ENCODE results near the gene PTPN2. TPM values are rescaled to one million over a fixed set of nuclear protein-coding genes. Genes with fewer than 3 reads are reported as not detected.

The PTPN2 gene
- total RNA-seq, 4 donors from 2014 or later = 22.9 to 57.6 (median 37.5) TPM

DNA sequence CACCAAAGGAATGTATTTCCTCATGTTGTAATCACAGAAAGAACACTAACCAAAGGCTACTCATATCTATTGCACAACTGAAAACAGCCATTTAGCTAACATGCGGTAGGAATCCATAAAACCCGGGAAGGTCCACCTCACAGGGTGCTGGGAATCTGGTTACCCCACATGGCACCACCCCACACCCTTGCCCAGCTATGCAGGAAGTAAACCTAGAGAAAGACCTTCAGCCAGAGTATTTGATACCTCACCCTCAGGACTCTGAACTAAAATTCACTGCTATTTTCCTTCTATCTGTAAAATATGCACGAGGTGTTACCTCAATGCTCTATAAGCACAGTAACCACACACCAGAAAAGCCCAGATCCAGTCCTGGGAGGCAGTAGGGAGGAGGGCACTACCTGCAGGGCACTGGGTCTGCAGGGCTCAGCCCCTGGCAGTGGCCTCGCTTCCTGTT is 45.8 kb downstream of the PTPN2 start:
- peak; percentile 20 to 22 for DNase-seq
- H3K27me3 ChIP-seq = no peaks in the 10 kb centered on the region
- H3K9me3 ChIP-seq = no peaks in the 10 kb centered on the region
- no peak for TF ChIP-seq POLR2A (IDR thresholded peaks at IDR 0.05)
- TF ChIP-seq, protein P1, sequence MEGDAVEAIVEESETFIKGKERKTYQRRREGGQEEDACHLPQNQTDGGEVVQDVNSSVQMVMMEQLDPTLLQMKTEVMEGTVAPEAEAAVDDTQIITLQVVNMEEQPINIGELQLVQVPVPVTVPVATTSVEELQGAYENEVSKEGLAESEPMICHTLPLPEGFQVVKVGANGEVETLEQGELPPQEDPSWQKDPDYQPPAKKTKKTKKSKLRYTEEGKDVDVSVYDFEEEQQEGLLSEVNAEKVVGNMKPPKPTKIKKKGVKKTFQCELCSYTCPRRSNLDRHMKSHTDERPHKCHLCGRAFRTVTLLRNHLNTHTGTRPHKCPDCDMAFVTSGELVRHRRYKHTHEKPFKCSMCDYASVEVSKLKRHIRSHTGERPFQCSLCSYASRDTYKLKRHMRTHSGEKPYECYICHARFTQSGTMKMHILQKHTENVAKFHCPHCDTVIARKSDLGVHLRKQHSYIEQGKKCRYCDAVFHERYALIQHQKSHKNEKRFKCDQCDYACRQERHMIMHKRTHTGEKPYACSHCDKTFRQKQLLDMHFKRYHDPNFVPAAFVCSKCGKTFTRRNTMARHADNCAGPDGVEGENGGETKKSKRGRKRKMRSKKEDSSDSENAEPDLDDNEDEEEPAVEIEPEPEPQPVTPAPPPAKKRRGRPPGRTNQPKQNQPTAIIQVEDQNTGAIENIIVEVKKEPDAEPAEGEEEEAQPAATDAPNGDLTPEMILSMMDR (IDR thresholded peaks at IDR 0.05) = no peak
- H3K36me3 ChIP-seq = no peaks in the 10 kb centered on the region
- H3K4me3 ChIP-seq = no peak overlapping the region
- intact Hi-C loops (cut with DNase I; ENCODE audit: low total_unique reads) = no loop called here
- no peaks in the 10 kb centered on the region for H3K4me1 ChIP-seq
- peak overlapping the region; percentile 28 to 58 for H3K27ac ChIP-seq

DNA sequence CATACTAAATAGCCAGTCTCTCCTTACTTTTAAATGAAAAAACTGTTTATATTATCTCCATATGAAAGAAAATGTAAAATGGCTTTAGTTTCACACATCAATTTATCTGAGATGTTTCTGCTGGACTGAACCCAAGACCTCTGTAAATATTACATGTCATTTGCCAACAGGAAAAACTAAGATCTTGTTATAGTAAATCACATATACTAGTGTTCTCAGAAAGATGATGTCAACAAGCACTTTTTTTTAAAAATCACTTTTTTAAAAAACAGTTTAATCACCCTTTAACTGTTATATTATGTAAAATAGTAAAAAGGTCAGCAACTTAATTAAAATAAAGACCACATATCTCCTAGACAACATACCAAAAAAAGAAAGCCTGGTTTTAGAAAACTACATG is 46.3 kb downstream of the PTPN2 start:
- Histone ChIP-seq H3K4me3 (no peak overlapping the region), H3K4me1 (no peaks in the 10 kb centered on the region), H3K27ac (peak overlapping the region; percentile 2 to 28), H3K36me3 (no peaks in the 10 kb centered on the region), H3K9me3 (no peaks in the 10 kb centered on the region), H3K27me3 (no peaks in the 10 kb centered on the region)
- DNase-seq = no peak
- intact Hi-C loops (cut with DNase I; ENCODE audit: low total_unique reads) = no loop called here
- TF ChIP-seq, protein P1 (IDR thresholded peaks at IDR 0.05) = no peak
- no peak for TF ChIP-seq POLR2A (IDR thresholded peaks at IDR 0.05)

DNA sequence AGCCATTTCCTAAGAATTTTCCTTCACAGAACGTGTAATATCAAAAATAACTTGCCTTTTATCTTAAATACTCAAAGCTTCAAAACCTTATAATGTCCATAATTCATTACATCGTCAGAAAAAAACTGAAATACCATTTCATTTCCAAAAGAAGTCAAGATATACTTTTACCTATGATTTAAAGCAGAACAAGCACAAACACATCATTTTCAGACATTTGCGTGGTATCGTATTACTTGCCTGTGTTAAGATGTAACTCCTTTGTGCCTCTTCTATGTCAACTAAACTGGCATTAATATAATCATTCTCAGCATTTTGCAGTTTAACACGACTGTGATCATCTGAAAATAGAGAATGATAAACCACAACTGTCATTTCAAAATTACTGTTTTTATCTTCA is 47.5 kb downstream of the PTPN2 start:
- DNase-seq = no peak
- TF ChIP-seq, protein P1 (IDR thresholded peaks at IDR 0.05) = no peak
- Histone ChIP-seq H3K36me3 (no peaks in the 10 kb centered on the region), H3K4me3 (no peak overlapping the region), H3K4me1 (no peaks in the 10 kb centered on the region), H3K27me3 (no peaks in the 10 kb centered on the region), H3K27ac (no peak overlapping the region), H3K9me3 (no peaks in the 10 kb centered on the region)
- intact Hi-C loops (cut with DNase I; ENCODE audit: low total_unique reads) = no loop called here

DNA sequence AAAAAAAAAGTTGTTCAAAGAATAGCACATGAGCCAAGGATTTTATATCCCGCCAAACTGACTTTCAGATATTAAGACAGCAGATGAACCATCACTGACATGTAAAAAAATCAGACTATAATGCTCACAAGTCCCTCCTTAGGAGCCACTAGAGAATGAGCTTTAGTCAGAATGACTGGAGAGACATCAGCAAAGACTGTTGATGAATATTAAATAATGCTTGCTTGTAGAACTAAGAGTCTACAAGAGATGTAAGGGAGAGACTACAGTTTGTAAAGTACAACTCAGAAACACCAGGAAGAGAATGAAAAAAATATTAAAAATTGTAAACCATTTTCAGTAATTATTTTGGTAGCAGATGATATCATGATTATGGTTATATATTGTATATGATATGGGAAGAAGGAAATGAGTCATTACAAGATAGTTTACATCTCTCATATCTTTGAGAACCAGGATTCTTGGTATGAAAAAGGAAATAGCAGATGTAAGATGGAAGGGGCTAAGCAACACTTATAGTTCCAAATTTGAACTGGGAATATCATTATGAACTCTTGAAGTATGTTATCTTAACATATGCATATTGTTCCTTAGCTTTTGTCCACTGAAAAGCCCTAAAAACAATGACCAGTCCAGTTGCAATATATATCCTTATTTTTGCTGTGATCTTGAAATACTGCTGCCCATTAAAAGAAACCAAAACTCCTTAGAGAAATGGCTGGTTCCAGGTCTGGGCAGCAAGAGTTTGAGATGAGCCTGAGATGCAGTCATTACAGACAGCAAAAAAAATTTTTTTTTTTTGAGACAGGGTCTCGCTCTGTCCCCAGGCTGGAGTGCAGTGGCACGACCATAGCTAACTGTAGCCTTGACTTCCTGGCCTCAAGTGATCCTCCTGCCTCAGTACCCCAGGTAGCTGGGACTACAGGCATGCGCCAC is 55.7 kb downstream of the PTPN2 start:
- intact Hi-C loops (cut with DNase I; ENCODE audit: low total_unique reads) = no loop called here
- no peaks in the 10 kb centered on the region for H3K27me3 ChIP-seq
- no peak overlapping the region for H3K27ac ChIP-seq
- no peak overlapping the region for H3K4me3 ChIP-seq
- no peaks in the 10 kb centered on the region for H3K4me1 ChIP-seq
- peaks cover 0 to 11% of the 10 kb centered on the region in 2 donors for H3K9me3 ChIP-seq
- TF ChIP-seq POLR2A (IDR thresholded peaks at IDR 0.05) = no peak
- TF ChIP-seq, protein P1 (IDR thresholded peaks at IDR 0.05) = no peak
- no peaks in the 10 kb centered on the region for H3K36me3 ChIP-seq
- no peak for DNase-seq

DNA sequence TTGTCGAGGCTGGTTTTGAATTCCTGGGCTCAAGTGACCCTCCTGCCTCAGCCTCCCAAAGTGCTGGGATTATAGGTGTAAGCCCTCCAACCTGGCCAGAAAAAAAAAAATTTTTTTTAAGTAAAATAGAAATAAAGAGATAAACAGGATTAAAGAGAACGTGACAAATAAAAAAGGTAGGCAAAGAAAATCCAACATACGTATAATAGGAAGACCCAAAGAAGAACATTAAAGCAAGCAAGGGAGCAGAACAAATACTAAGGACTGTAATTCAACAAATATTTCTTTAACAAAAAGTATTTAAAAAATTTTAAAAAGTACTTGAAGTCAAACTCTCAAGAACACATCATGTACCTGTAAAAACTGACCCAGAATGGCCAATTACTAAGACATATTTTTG is 56.4 kb downstream of the PTPN2 start:
- no peaks in the 10 kb centered on the region for H3K36me3 ChIP-seq
- no peak overlapping the region for H3K27ac ChIP-seq
- H3K4me3 ChIP-seq = no peak overlapping the region
- H3K9me3 ChIP-seq = peaks cover 0 to 11% of the 10 kb centered on the region in 2 donors
- DNase-seq = no peak
- no peaks in the 10 kb centered on the region for H3K27me3 ChIP-seq
- TF ChIP-seq POLR2A (IDR thresholded peaks at IDR 0.05) = no peak
- TF ChIP-seq, protein P1 (IDR thresholded peaks at IDR 0.05) = no peak
- intact Hi-C loops (cut with DNase I; ENCODE audit: low total_unique reads) = no loop called here
- H3K4me1 ChIP-seq = no peaks in the 10 kb centered on the region

All from uterus (tissue), 4 donors.